ENCODE measurements around the gene CANT1. TPM values are rescaled to one million over a fixed set of nuclear protein-coding genes. Genes with fewer than 3 reads are reported as not detected.

Gene CANT1
- polyA plus RNA-seq, 2 donors: 24.1 to 24.5 TPM

- Histone ChIP-seq H3K27ac (ENCODE audit: low read depth in 2 of 2, low read length in 1 of 2) (no peak overlapping the region), H3K4me3 (ENCODE audit: low read depth in 1 of 2, low read length in 2 of 2) (no peak overlapping the region), H3K27me3 (ENCODE audit: control insufficient read depth in 1 of 2, insufficient read depth in 2 of 2, low read length in 2 of 2) (no peaks in the 10 kb centered on the region), H3K9me3 (ENCODE audit: control insufficient read depth in 2 of 2, insufficient read depth in 1 of 2, low read depth in 1 of 2, low read length in 1 of 2) (no peaks in the 10 kb centered on the region), H3K4me1 (ENCODE audit: control insufficient read depth in 2 of 2, insufficient read depth in 2 of 2, low read length in 1 of 2) (peaks cover 6 to 13% of the 10 kb centered on the region in 2 donors), H3K36me3 (ENCODE audit: control insufficient read depth in 2 of 2, insufficient read depth in 2 of 2, low read length in 1 of 2) (peaks cover 0 to 2% of the 10 kb centered on the region in 2 donors)
- 69 to 70% methylated on average over 5 of the region's 5 CpGs for WGBS, 2 donors
Measured at GRCh38 chr17:79011451-79012147, 2.0 kb upstream of the CANT1 start.

GRCh38 chr17:79010304-79010646 is 711 bp upstream of the CANT1 start:
- peak overlapping the region; percentile 70 to 84 for H3K27ac ChIP-seq (ENCODE audit: low read depth in 2 of 2, low read length in 1 of 2)
- H3K9me3 ChIP-seq (ENCODE audit: control insufficient read depth in 2 of 2, insufficient read depth in 1 of 2, low read depth in 1 of 2, low read length in 1 of 2): no peaks in the 10 kb centered on the region
- H3K27me3 ChIP-seq (ENCODE audit: control insufficient read depth in 1 of 2, insufficient read depth in 2 of 2, low read length in 2 of 2): no peaks in the 10 kb centered on the region
- 58 to 72% methylated on average over 7 of the region's 7 CpGs for WGBS, 2 donors
- peak overlapping the region in 1 of 2 donors; percentile 88 for H3K4me3 ChIP-seq (ENCODE audit: low read depth in 1 of 2, low read length in 2 of 2)
- peaks cover 0 to 2% of the 10 kb centered on the region in 2 donors for H3K36me3 ChIP-seq (ENCODE audit: control insufficient read depth in 2 of 2, insufficient read depth in 2 of 2, low read length in 1 of 2)
- H3K4me1 ChIP-seq (ENCODE audit: control insufficient read depth in 2 of 2, insufficient read depth in 2 of 2, low read length in 1 of 2): peaks cover 6 to 24% of the 10 kb centered on the region in 2 donors

GRCh38 chr17:79008666-79009387 is 737 bp downstream of the CANT1 start:
- peaks cover 0 to 2% of the 10 kb centered on the region in 2 donors for H3K36me3 ChIP-seq (ENCODE audit: control insufficient read depth in 2 of 2, insufficient read depth in 2 of 2, low read length in 1 of 2)
- H3K4me1 ChIP-seq (ENCODE audit: control insufficient read depth in 2 of 2, insufficient read depth in 2 of 2, low read length in 1 of 2): peaks cover 6 to 24% of the 10 kb centered on the region in 2 donors
- 27% methylated on average over 7 of the region's 7 CpGs for WGBS, 2 donors
- peak overlapping the region; percentile 84 to 85 for H3K27ac ChIP-seq (ENCODE audit: low read depth in 2 of 2, low read length in 1 of 2)
- H3K4me3 ChIP-seq (ENCODE audit: low read depth in 1 of 2, low read length in 2 of 2): peak overlapping the region; percentile 86 to 88
- H3K27me3 ChIP-seq (ENCODE audit: control insufficient read depth in 1 of 2, insufficient read depth in 2 of 2, low read length in 2 of 2): no peaks in the 10 kb centered on the region
- H3K9me3 ChIP-seq (ENCODE audit: control insufficient read depth in 2 of 2, insufficient read depth in 1 of 2, low read depth in 1 of 2, low read length in 1 of 2): no peaks in the 10 kb centered on the region

GRCh38 chr17:79007504-79008381 is 1.8 kb downstream of the CANT1 start:
- H3K4me3 ChIP-seq (ENCODE audit: low read depth in 1 of 2, low read length in 2 of 2): peak overlapping the region; percentile 86 to 88
- no peaks in the 10 kb centered on the region for H3K9me3 ChIP-seq (ENCODE audit: control insufficient read depth in 2 of 2, insufficient read depth in 1 of 2, low read depth in 1 of 2, low read length in 1 of 2)
- H3K36me3 ChIP-seq (ENCODE audit: control insufficient read depth in 2 of 2, insufficient read depth in 2 of 2, low read length in 1 of 2): peaks cover 3 to 5% of the 10 kb centered on the region in 2 donors
- peaks cover 7 to 24% of the 10 kb centered on the region in 2 donors for H3K4me1 ChIP-seq (ENCODE audit: control insufficient read depth in 2 of 2, insufficient read depth in 2 of 2, low read length in 1 of 2)
- H3K27me3 ChIP-seq (ENCODE audit: control insufficient read depth in 1 of 2, insufficient read depth in 2 of 2, low read length in 2 of 2): no peaks in the 10 kb centered on the region
- H3K27ac ChIP-seq (ENCODE audit: low read depth in 2 of 2, low read length in 1 of 2): peak overlapping the region in 1 of 2 donors; percentile 45
- 68 to 73% methylated on average over 21 of the region's 21 CpGs for WGBS, 2 donors

GRCh38 chr17:79006794-79007503 is 2.6 kb downstream of the CANT1 start:
- Histone ChIP-seq H3K27ac (ENCODE audit: low read depth in 2 of 2, low read length in 1 of 2) (peak overlapping the region in 1 of 2 donors; percentile 11), H3K4me1 (ENCODE audit: control insufficient read depth in 2 of 2, insufficient read depth in 2 of 2, low read length in 1 of 2) (peaks cover 9 to 24% of the 10 kb centered on the region in 2 donors), H3K4me3 (ENCODE audit: low read depth in 1 of 2, low read length in 2 of 2) (no peak overlapping the region), H3K27me3 (ENCODE audit: control insufficient read depth in 1 of 2, insufficient read depth in 2 of 2, low read length in 2 of 2) (no peaks in the 10 kb centered on the region), H3K36me3 (ENCODE audit: control insufficient read depth in 2 of 2, insufficient read depth in 2 of 2, low read length in 1 of 2) (peaks cover 6 to 9% of the 10 kb centered on the region in 2 donors), H3K9me3 (ENCODE audit: control insufficient read depth in 2 of 2, insufficient read depth in 1 of 2, low read depth in 1 of 2, low read length in 1 of 2) (no peaks in the 10 kb centered on the region)
- WGBS, 2 donors: 83 to 84% methylated on average over 19 of the region's 19 CpGs

- Histone ChIP-seq H3K27ac (ENCODE audit: low read depth in 2 of 2, low read length in 1 of 2) (peak overlapping the region; percentile 71 to 81), H3K36me3 (ENCODE audit: control insufficient read depth in 2 of 2, insufficient read depth in 2 of 2, low read length in 1 of 2) (peaks cover 6 to 9% of the 10 kb centered on the region in 2 donors), H3K4me3 (ENCODE audit: low read depth in 1 of 2, low read length in 2 of 2) (no peak overlapping the region), H3K9me3 (ENCODE audit: control insufficient read depth in 2 of 2, insufficient read depth in 1 of 2, low read depth in 1 of 2, low read length in 1 of 2) (no peaks in the 10 kb centered on the region), H3K27me3 (ENCODE audit: control insufficient read depth in 1 of 2, insufficient read depth in 2 of 2, low read length in 2 of 2) (no peaks in the 10 kb centered on the region), H3K4me1 (ENCODE audit: control insufficient read depth in 2 of 2, insufficient read depth in 2 of 2, low read length in 1 of 2) (peaks cover 9 to 24% of the 10 kb centered on the region in 2 donors)
- 67 to 68% methylated on average over 8 of the region's 8 CpGs for WGBS, 2 donors
Measured at GRCh38 chr17:79006046-79006445, 3.5 kb downstream of the CANT1 start.

GRCh38 chr17:79005063-79005861 is 4.3 kb downstream of the CANT1 start:
- H3K27ac ChIP-seq (ENCODE audit: low read depth in 2 of 2, low read length in 1 of 2): peak overlapping the region; percentile 71 to 81
- peaks cover 6 to 11% of the 10 kb centered on the region in 2 donors for H3K36me3 ChIP-seq (ENCODE audit: control insufficient read depth in 2 of 2, insufficient read depth in 2 of 2, low read length in 1 of 2)
- no peaks in the 10 kb centered on the region for H3K9me3 ChIP-seq (ENCODE audit: control insufficient read depth in 2 of 2, insufficient read depth in 1 of 2, low read depth in 1 of 2, low read length in 1 of 2)
- H3K27me3 ChIP-seq (ENCODE audit: control insufficient read depth in 1 of 2, insufficient read depth in 2 of 2, low read length in 2 of 2): no peaks in the 10 kb centered on the region
- 43 to 48% methylated on average over 12 of the region's 12 CpGs for WGBS, 2 donors
- H3K4me1 ChIP-seq (ENCODE audit: control insufficient read depth in 2 of 2, insufficient read depth in 2 of 2, low read length in 1 of 2): peaks cover 9 to 24% of the 10 kb centered on the region in 2 donors
- peak overlapping the region; percentile 16 to 36 for H3K4me3 ChIP-seq (ENCODE audit: low read depth in 1 of 2, low read length in 2 of 2)

- H3K36me3 ChIP-seq (ENCODE audit: control insufficient read depth in 2 of 2, insufficient read depth in 2 of 2, low read length in 1 of 2): peaks cover 6 to 17% of the 10 kb centered on the region in 2 donors
- H3K4me3 ChIP-seq (ENCODE audit: low read depth in 1 of 2, low read length in 2 of 2): peak overlapping the region in 1 of 2 donors; percentile 8
- H3K4me1 ChIP-seq (ENCODE audit: control insufficient read depth in 2 of 2, insufficient read depth in 2 of 2, low read length in 1 of 2): peaks cover 9 to 24% of the 10 kb centered on the region in 2 donors
- H3K9me3 ChIP-seq (ENCODE audit: control insufficient read depth in 2 of 2, insufficient read depth in 1 of 2, low read depth in 1 of 2, low read length in 1 of 2): no peaks in the 10 kb centered on the region
- H3K27ac ChIP-seq (ENCODE audit: low read depth in 2 of 2, low read length in 1 of 2): no peak overlapping the region
- H3K27me3 ChIP-seq (ENCODE audit: control insufficient read depth in 1 of 2, insufficient read depth in 2 of 2, low read length in 2 of 2): no peaks in the 10 kb centered on the region
- 73 to 75% methylated on average over 3 of the region's 3 CpGs for WGBS, 2 donors
Measured at GRCh38 chr17:79003661-79004411, 5.7 kb downstream of the CANT1 start.
